HEK293 (cell line): ENCODE results near the gene HS1BP3.

Experiments used
- BCL11B ChIP-seq: fragments of 450-650 bp; formaldehyde crosslinking; IDR thresholded peaks from 2 replicates; pipeline ENCODE4 v1.5.1; 2016; ENCODE audit warnings: low read depth, missing biosample characterization, missing genetic modification characterization
- KLF1 ChIP-seq: fragments of 450-650 bp; formaldehyde crosslinking; IDR thresholded peaks from 2 replicates; pipeline ENCODE4 v1.5.1; 2016; ENCODE audit warnings: missing biosample characterization, missing genetic modification characterization
- KLF10 ChIP-seq: fragments of 450-650 bp; IDR thresholded peaks from 2 replicates; pipeline ENCODE4 v1.5.1; 2018; ENCODE audit warnings: missing biosample characterization, mild to moderate bottlenecking, missing genetic modification characterization
- SP7 ChIP-seq: fragments of 450-650 bp; formaldehyde crosslinking; IDR thresholded peaks from 2 replicates; pipeline ENCODE4 v1.5.1; 2016; ENCODE audit warnings: missing biosample characterization, missing genetic modification characterization
- YY2 ChIP-seq: fragments of 450-650 bp; formaldehyde crosslinking; IDR thresholded peaks from 2 replicates; pipeline ENCODE4 v1.5.1; 2016; ENCODE audit warnings: missing biosample characterization, missing genetic modification characterization
- ZBTB10 ChIP-seq: fragments of 450-650 bp; formaldehyde crosslinking; IDR thresholded peaks from 2 replicates; pipeline ENCODE4 v1.5.1; 2016; ENCODE audit warnings: missing biosample characterization, missing genetic modification characterization
- ZBTB48 ChIP-seq: fragments of 450-650 bp; formaldehyde crosslinking; IDR thresholded peaks from 2 replicates; pipeline ENCODE4 v1.5.1; 2016; ENCODE audit warnings: missing biosample characterization, missing genetic modification characterization
- ZBTB6 ChIP-seq: fragments of 450-650 bp; formaldehyde crosslinking; IDR thresholded peaks from 2 replicates; pipeline ENCODE4 v1.5.1; 2017; ENCODE audit warnings: missing biosample characterization, missing genetic modification characterization
- ZFP69B ChIP-seq: fragments of 450-650 bp; formaldehyde crosslinking; IDR thresholded peaks from 2 replicates; pipeline ENCODE4 v1.5.1; 2016; ENCODE audit warnings: missing biosample characterization, missing genetic modification characterization
- ZNF138 ChIP-seq: fragments of 450-650 bp; formaldehyde crosslinking; IDR thresholded peaks from 2 replicates; pipeline ENCODE4 v1.5.1; 2016; ENCODE audit warnings: missing biosample characterization, missing genetic modification characterization, borderline replicate concordance
- ZNF155 ChIP-seq: fragments of 450-650 bp; formaldehyde crosslinking; IDR thresholded peaks from 2 replicates; pipeline ENCODE4 v1.5.1; 2016; ENCODE audit warnings: missing biosample characterization, missing genetic modification characterization
- ZNF280C ChIP-seq: fragments of 450-650 bp; formaldehyde crosslinking; IDR thresholded peaks from 2 replicates; pipeline ENCODE4 v1.5.1; 2016; ENCODE audit warnings: missing biosample characterization, missing genetic modification characterization
- ZNF292 ChIP-seq: fragments of 450-650 bp; formaldehyde crosslinking; IDR thresholded peaks from 2 replicates; pipeline ENCODE4 v1.5.1; 2016; ENCODE audit warnings: low read depth, missing biosample characterization, missing genetic modification characterization, borderline replicate concordance
- ZNF362 ChIP-seq: fragments of 450-650 bp; formaldehyde crosslinking; IDR thresholded peaks from 2 replicates; pipeline ENCODE4 v1.5.1; 2016; ENCODE audit warnings: missing biosample characterization, missing genetic modification characterization
- ZNF394 ChIP-seq: fragments of 450-650 bp; formaldehyde crosslinking; IDR thresholded peaks from 2 replicates; pipeline ENCODE4 v1.5.1; 2016; ENCODE audit warnings: missing biosample characterization, missing genetic modification characterization, mild to moderate bottlenecking, moderate library complexity, borderline replicate concordance
- ZNF398 ChIP-seq: fragments of 450-650 bp; formaldehyde crosslinking; IDR thresholded peaks from 2 replicates; pipeline ENCODE4 v1.5.1; 2017; ENCODE audit warnings: missing biosample characterization, missing genetic modification characterization
- ZNF416 ChIP-seq: fragments of 450-650 bp; formaldehyde crosslinking; IDR thresholded peaks from 2 replicates; pipeline ENCODE4 v1.5.1; 2016; ENCODE audit warnings: missing biosample characterization, missing genetic modification characterization
- ZNF423 ChIP-seq: fragments of 450-650 bp; formaldehyde crosslinking; IDR thresholded peaks from 2 replicates; pipeline ENCODE4 v1.5.1; 2016; ENCODE audit warnings: missing biosample characterization, missing genetic modification characterization
- ZNF449 ChIP-seq: fragments of 450-650 bp; formaldehyde crosslinking; IDR thresholded peaks from 2 replicates; pipeline ENCODE4 v1.5.1; 2017; ENCODE audit warnings: missing biosample characterization, mild to moderate bottlenecking, missing genetic modification characterization, moderate library complexity
- ZNF501 ChIP-seq: fragments of 450-650 bp; formaldehyde crosslinking; IDR thresholded peaks from 2 replicates; pipeline ENCODE4 v1.5.1; 2016; ENCODE audit warnings: missing biosample characterization, missing genetic modification characterization
- ZNF549 ChIP-seq: fragments of 450-650 bp; IDR thresholded peaks from 2 replicates; pipeline ENCODE4 v1.5.1; 2018; ENCODE audit warnings: missing biosample characterization, missing genetic modification characterization, mild to moderate bottlenecking, inconsistent platforms, moderate library complexity
- ZNF555 ChIP-seq: fragments of 450-650 bp; formaldehyde crosslinking; conservative IDR thresholded peaks from 2 replicates; pipeline ENCODE4 v1.5.1; 2017; ENCODE audit warnings: missing biosample characterization, mild to moderate bottlenecking, missing genetic modification characterization, inconsistent platforms
- ZNF561 ChIP-seq: fragments of 450-650 bp; IDR thresholded peaks from 2 replicates; pipeline ENCODE4 v1.5.1; 2018; ENCODE audit warnings: missing biosample characterization, missing genetic modification characterization, borderline replicate concordance
- ZNF660 ChIP-seq: fragments of 450-650 bp; IDR thresholded peaks from 2 replicates; pipeline ENCODE4 v1.5.1; 2018; ENCODE audit warnings: missing biosample characterization, mild to moderate bottlenecking, missing genetic modification characterization
- ZNF664 ChIP-seq: fragments of 450-650 bp; formaldehyde crosslinking; IDR thresholded peaks from 2 replicates; pipeline ENCODE4 v1.5.1; 2016; ENCODE audit warnings: missing biosample characterization, missing genetic modification characterization
- ZNF704 ChIP-seq: fragments of 450-650 bp; formaldehyde crosslinking; IDR thresholded peaks from 2 replicates; pipeline ENCODE4 v1.5.1; 2016; ENCODE audit warnings: missing biosample characterization, missing genetic modification characterization
- ZNF791 ChIP-seq: fragments of 450-650 bp; formaldehyde crosslinking; IDR thresholded peaks from 2 replicates; pipeline ENCODE4 v1.5.1; 2016; ENCODE audit warnings: missing biosample characterization, missing genetic modification characterization
- ZSCAN16 ChIP-seq: fragments of 450-650 bp; formaldehyde crosslinking; IDR thresholded peaks from 2 replicates; pipeline ENCODE4 v1.5.1; 2016; ENCODE audit warnings: missing biosample characterization, missing genetic modification characterization

Gene HS1BP3

GRCh38 chr2:20650877-20651730 lies at the start of gene HS1BP3 (continued):
- TF ChIP-seq ZNF660 (tag by site-specific recombination) (peak; percentile 84; the same call in 1 of the 2 replicates), ZNF155 (tag by site-specific recombination) (no peak), ZNF394 (tag by site-specific recombination) (no peak; the same call in 1 of the 2 replicates), YY2 (tag by site-specific recombination) (no peak), ZNF292 (tag by site-specific recombination) (no peak), ZNF423 (no peak), KLF1 (tag by site-specific recombination) (peak; percentile 21; the same call in 1 of the 2 replicates), ZNF501 (tag by site-specific recombination) (0 out of 2 replicates have a peak, but pooled peaks have one; percentile 24), ZBTB10 (tag by site-specific recombination) (no peak), ZBTB48 (tag by site-specific recombination) (no peak), ZNF549 (tag by site-specific recombination) (no peak), ZNF280C (tag by site-specific recombination) (no peak), ZNF664 (no peak), SP7 (tag by site-specific recombination) (no peak), ZNF138 (tag by site-specific recombination) (no peak), KLF10 (tag by site-specific recombination) (peak; percentile 54; the same call in 1 of the 2 replicates), ZNF561 (tag by site-specific recombination) (peak; percentile 23; the same call in 1 of the 2 replicates), ZSCAN16 (tag by site-specific recombination) (no peak), ZFP69B (tag by site-specific recombination) (no peak), ZNF416 (tag by site-specific recombination) (no peak), ZNF704 (tag by site-specific recombination) (no peak), ZNF555 (no peak), ZNF449 (tag by site-specific recombination) (peak; percentile 87), ZNF398 (tag by site-specific recombination) (no peak), ZNF362 (tag by site-specific recombination) (no peak), ZNF791 (tag by site-specific recombination) (no peak), ZBTB6 (tag by site-specific recombination) (no peak), BCL11B (tag by site-specific recombination) (no peak)
